WTC11 (cell line): ENCODE results near the gene CCM2.

Experiments
- CTCF ChIP-seq: fragments of 200-600 bp; IDR thresholded peaks from 2 replicates; pipeline ENCODE4 v1.8.0; 2022; ENCODE audit warnings: antibody characterized with exemption
- MAX ChIP-seq: sonication (generic); formaldehyde crosslinking; IDR thresholded peaks from 2 replicates; pipeline ENCODE4 v1.8.0; 2022; ENCODE audit warnings: mild to moderate bottlenecking, missing genetic modification reagents
- TP53 ChIP-seq: sonication (generic); formaldehyde crosslinking; IDR thresholded peaks from 2 replicates; pipeline ENCODE4 v1.8.1; 2023; ENCODE audit warnings: mild to moderate bottlenecking, missing genetic modification reagents

DNA sequence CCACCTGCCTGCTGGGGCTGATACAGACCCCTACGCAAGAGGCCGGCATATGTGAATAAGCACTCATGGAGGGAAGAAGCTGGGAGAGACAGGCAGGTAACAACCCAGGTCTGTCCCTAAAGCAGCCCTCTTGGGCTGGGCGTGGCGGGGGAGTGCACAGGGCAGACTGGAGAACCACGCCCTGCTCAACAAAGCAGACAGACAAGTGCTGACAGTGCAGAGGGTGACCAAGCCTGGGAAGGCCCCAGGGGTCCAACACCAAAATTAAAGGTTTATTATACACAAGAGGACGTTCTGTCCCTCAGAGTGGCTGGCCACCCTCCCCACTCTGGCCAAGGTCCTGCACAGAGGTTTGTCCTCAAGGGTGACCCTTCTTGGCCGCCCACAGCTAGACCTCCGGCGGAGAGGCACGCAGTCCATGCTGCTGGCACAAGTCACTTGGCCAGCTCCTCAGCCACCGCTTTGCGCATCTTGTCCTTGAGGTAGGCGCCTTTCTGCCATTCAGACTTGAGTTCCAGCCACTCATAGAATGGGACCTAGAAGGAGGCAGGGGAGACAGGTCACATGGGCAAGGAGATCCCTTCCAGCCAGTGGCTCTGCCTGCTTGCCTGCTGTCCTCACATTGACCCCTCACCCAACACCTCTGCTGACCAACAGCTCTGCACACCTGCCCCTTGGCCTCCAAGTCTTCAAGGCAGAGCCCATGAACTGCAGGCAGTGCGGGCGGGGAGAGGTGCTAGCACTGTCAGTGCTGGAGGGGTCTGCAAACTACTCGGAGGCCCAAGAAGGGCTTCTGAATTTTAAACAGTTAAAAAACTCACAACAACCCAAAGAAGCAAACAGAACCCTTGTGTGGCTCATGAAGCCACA lies 100.1 kb downstream of the CCM2 start:
- no peak for TF ChIP-seq TP53 (CRISPR knock-in tag)
- no peak for TF ChIP-seq MAX (CRISPR knock-in tag)
- TF ChIP-seq CTCF: no peak
